IMR-90 (cell line): ENCODE results near the gene PGBD5. TPM values are rescaled to one million over a fixed set of nuclear protein-coding genes. Genes with fewer than 3 reads are reported as not detected.

Experiments
- ATAC-seq: fragments of 200-7000 bp; cut with Tn5 transposase; 2 replicates; pipeline ENCODE4 v1.9.1; 2020; ENCODE audit warnings: low read depth, mild to moderate bottlenecking, moderate library complexity
- BruUV-seq: library from RNA; stranded (reverse); fragments of 400-500 nt; replicated peaks from 2 replicates; lab custom pipeline; 2021; lab: Mats Ljungman, UMichigan
- CTCF ChIA-PET: fragments of 300-600 bp; formaldehyde crosslinking; extraction: SDS; loops from one replicate; lab custom pipeline; 2021; ENCODE audit warnings: antibody characterized with exemption; lab: Yijun Ruan, JAX
- POLR2A ChIA-PET: fragments of 300-600 bp; sonication (Branson Sonifier 250); formaldehyde crosslinking; loops from one replicate; lab custom pipeline; 2022; ENCODE audit warnings: antibody characterized with exemption; ENCODE audit not compliant: unreplicated experiment; lab: Charles Lee
- DNase-seq: peaks from one replicate; pipeline ENCODE4 v3.0.0; 2013
- H2AFZ ChIP-seq: replicated peaks from 2 replicates; pipeline ENCODE3; 2013; ENCODE audit warnings: low read length, mild to moderate bottlenecking; ENCODE audit not compliant: poor library complexity
- H2AK5ac ChIP-seq: 2 replicates; pipeline ENCODE4 v1.6.1; 2013; ENCODE audit warnings: low read depth, low read length, inconsistent platforms
- H2AK9ac ChIP-seq: replicated peaks from 2 replicates; pipeline ENCODE3; 2013; ENCODE audit warnings: mild to moderate bottlenecking, low read depth, low read length, moderate library complexity; ENCODE audit not compliant: poor library complexity
- H2BK120ac ChIP-seq: 2 replicates; pipeline ENCODE4 v1.6.1; 2013; ENCODE audit warnings: low read depth, low read length, inconsistent platforms
- H2BK15ac ChIP-seq: 3 replicates; pipeline ENCODE4 v1.6.1; 2013; ENCODE audit warnings: low read depth, low read length, inconsistent platforms
- H2BK20ac ChIP-seq: 2 replicates; pipeline ENCODE4 v1.6.1; 2013; ENCODE audit warnings: low read depth, mild to moderate bottlenecking, inconsistent platforms, low read length, moderate library complexity
- H2BK5ac ChIP-seq: 2 replicates; pipeline ENCODE4 v1.6.1; 2013; ENCODE audit warnings: mild to moderate bottlenecking, low read depth, low read length, inconsistent platforms; ENCODE audit not compliant: poor library complexity, severe bottlenecking
- H3K14ac ChIP-seq: replicated peaks from 2 replicates; pipeline ENCODE4 v1.6.1; 2013; ENCODE audit warnings: low read depth, low read length, inconsistent platforms
- H3K18ac ChIP-seq: 2 replicates; pipeline ENCODE4 v1.6.1; 2013; ENCODE audit warnings: low read depth, low read length, control low read depth
- H3K23ac ChIP-seq: 2 replicates; pipeline ENCODE4 v1.6.1; 2013; ENCODE audit warnings: low read depth, low read length, inconsistent platforms
- H3K27ac ChIP-seq: 2 replicates; pipeline ENCODE4 v1.5.1; 2013; ENCODE audit warnings: mild to moderate bottlenecking, control low read depth, low read length; ENCODE audit not compliant: insufficient read depth
- H3K27me3 ChIP-seq: 2 replicates; pipeline ENCODE4 v1.6.1; 2013; ENCODE audit warnings: low read length; ENCODE audit not compliant: control insufficient read depth, insufficient read depth
- H3K36me3 ChIP-seq: 2 replicates; pipeline ENCODE4 v1.6.1; 2013; ENCODE audit warnings: low read length, mixed read lengths; ENCODE audit not compliant: control insufficient read depth, insufficient read depth
- H3K4ac ChIP-seq: 2 replicates; pipeline ENCODE4 v1.6.1; 2013; ENCODE audit warnings: low read depth, low read length, inconsistent platforms
- H3K4me1 ChIP-seq: 2 replicates; pipeline ENCODE4 v1.6.1; 2013; ENCODE audit warnings: low read length, mixed read lengths; ENCODE audit not compliant: control insufficient read depth, insufficient read depth
- H3K4me2 ChIP-seq: 2 replicates; pipeline ENCODE4 v1.6.1; 2013; ENCODE audit warnings: low read depth, mild to moderate bottlenecking, control low read depth, low read length, moderate library complexity
- H3K4me3 ChIP-seq: 2 replicates; pipeline ENCODE4 v1.5.1; 2013; ENCODE audit warnings: low read depth, mild to moderate bottlenecking, control low read depth, low read length, moderate library complexity; ENCODE audit not compliant: insufficient read depth
- H3K56ac ChIP-seq: 2 replicates; pipeline ENCODE4 v1.6.1; 2013; ENCODE audit warnings: low read length, inconsistent platforms; ENCODE audit not compliant: insufficient read depth; ENCODE audit errors: extremely low read depth
- H3K79me1 ChIP-seq, 2 experiments: 2 replicates each; pipeline ENCODE4 v1.6.1; 2013; ENCODE audit warnings: low read length in 2 of 2, inconsistent platforms in 1 of 2, low read depth in 1 of 2
- H3K9ac ChIP-seq: 2 replicates; pipeline ENCODE4 v1.6.1; 2013; ENCODE audit warnings: low read depth, low read length, control low read depth
- H3K9me1 ChIP-seq: 2 replicates; pipeline ENCODE4 v1.6.1; 2013; ENCODE audit warnings: low read length, inconsistent platforms; ENCODE audit not compliant: insufficient read depth
- H3K9me3 ChIP-seq: 2 replicates; pipeline ENCODE4 v1.6.1; 2013; ENCODE audit warnings: low read length; ENCODE audit not compliant: control insufficient read depth, insufficient read depth
- H4K20me1 ChIP-seq: 2 replicates; pipeline ENCODE4 v1.6.1; 2013; ENCODE audit warnings: low read length, inconsistent platforms; ENCODE audit not compliant: insufficient read depth
- H4K5ac ChIP-seq: 2 replicates; pipeline ENCODE4 v1.6.1; 2013; ENCODE audit warnings: mild to moderate bottlenecking, low read depth, low read length, control low read depth
- H4K8ac ChIP-seq, 2 experiments: 2 replicates each; pipeline ENCODE4 v1.6.1; 2013; ENCODE audit warnings: low read depth in 2 of 2, low read length in 2 of 2, control low read depth in 1 of 2, inconsistent platforms in 1 of 2
- H4K91ac ChIP-seq: 2 replicates; pipeline ENCODE4 v1.6.1; 2013; ENCODE audit warnings: low read depth, low read length, inconsistent platforms; ENCODE audit not compliant: insufficient read depth
- MXI1 ChIP-seq: IDR thresholded peaks from 2 replicates; pipeline ENCODE4 v1.6.1; 2012; ENCODE audit warnings: low read depth, mild to moderate bottlenecking, low read length, moderate library complexity, borderline replicate concordance
- RCOR1 ChIP-seq: IDR thresholded peaks from 2 replicates; pipeline ENCODE4 v1.6.1; 2012; ENCODE audit warnings: mild to moderate bottlenecking, low read length, improper control_type of control experiment; ENCODE audit not compliant: insufficient replicate concordance
- SMC3 ChIP-seq: fragments of 150-350 bp; IDR thresholded peaks from 2 replicates; pipeline ENCODE4 v1.6.1; 2016; ENCODE audit warnings: low read depth, mild to moderate bottlenecking, antibody characterized with exemption, low read length, moderate library complexity
- dilution Hi-C: fragments of 300-500 bp; cut with HindIII; formaldehyde crosslinking; loops from one replicate; pipeline ENCODE4 v1.14.3; 2018; ENCODE audit warnings: low sequenced_read_pairs; ENCODE audit not compliant: unreplicated experiment
- in situ Hi-C: fragments of 300-500 bp; cut with MboI; formaldehyde crosslinking; loops from 3 replicates; pipeline ENCODE4 v1.14.3; 2019; ENCODE audit warnings: low sequenced_read_pairs, inconsistent platforms, mixed read lengths
- intact Hi-C: fragments of 100-400 bp; cut with micrococcal nuclease; formaldehyde crosslinking; loops from 2 replicates; pipeline ENCODE4 v1.10.0; 2022
- polyA plus RNA-seq, 3 experiments: library from polyadenylated mRNA; depleted of rRNA; stranded (reverse); fragments of >200 nt; gene quantifications; 2 replicates each; pipeline ENCODE4 v1.2.3, GENCODE V29; 2012; ENCODE audit warnings: low replicate concordance in 1 of 3
- total RNA-seq: library from RNA; depleted of rRNA; stranded (reverse); fragments of >200 nt; gene quantifications from 2 replicates; pipeline ENCODE4 v1.2.3, GENCODE V29; 2012
- TF ChIP-seq, protein P1 (sequence below): fragments of 150-350 bp; IDR thresholded peaks from 2 replicates; pipeline ENCODE4 v1.6.1; 2017; ENCODE audit warnings: mild to moderate bottlenecking, antibody characterized with exemption, low read length, low read depth

Gene PGBD5
- total and polyA plus RNA-seq, 2 of the 4 experiments (the other 2 are of a cell fraction) = 0.18 to 0.36 TPM

- Histone ChIP-seq H3K4me2 (no peak overlapping the region), H3K4me1 (no peaks in the 10 kb centered on the region), H3K18ac (no peak overlapping the region), H3K4me3 (no peak overlapping the region), H2AK9ac (no peak overlapping the region), H2AFZ (no peak overlapping the region), H3K27me3 (no peaks in the 10 kb centered on the region), H3K9me1 (no peaks in the 10 kb centered on the region), H3K36me3 (no peaks in the 10 kb centered on the region), H3K27ac (no peak overlapping the region), H3K23ac (no peak overlapping the region), H3K79me1 (no peaks in the 10 kb centered on the region), H4K8ac (no peak overlapping the region), H3K9ac (no peak overlapping the region), H4K91ac (no peak overlapping the region), H2BK120ac (no peak overlapping the region), H3K56ac (no peak overlapping the region), H2BK5ac (no peak overlapping the region), H2BK20ac (no peak overlapping the region), H3K9me3 (no peaks in the 10 kb centered on the region), H2BK15ac (no peak overlapping the region), H4K20me1 (no peaks in the 10 kb centered on the region), H3K14ac (no peak overlapping the region), H2AK5ac (no peak overlapping the region), H4K5ac (no peak overlapping the region), H3K4ac (no peak overlapping the region)
- dilution Hi-C loops (no loop called here), intact Hi-C loops (no loop called here), in situ Hi-C loops (no loop called here)
- ChIA-PET POLR2A (no interaction called here), CTCF (no interaction called here)
- DNase-seq (no peak), ATAC-seq (no peak)
- TF ChIP-seq MXI1 (no peak), RCOR1 (no peak), SMC3 (no peak)
- TF ChIP-seq, protein P1, sequence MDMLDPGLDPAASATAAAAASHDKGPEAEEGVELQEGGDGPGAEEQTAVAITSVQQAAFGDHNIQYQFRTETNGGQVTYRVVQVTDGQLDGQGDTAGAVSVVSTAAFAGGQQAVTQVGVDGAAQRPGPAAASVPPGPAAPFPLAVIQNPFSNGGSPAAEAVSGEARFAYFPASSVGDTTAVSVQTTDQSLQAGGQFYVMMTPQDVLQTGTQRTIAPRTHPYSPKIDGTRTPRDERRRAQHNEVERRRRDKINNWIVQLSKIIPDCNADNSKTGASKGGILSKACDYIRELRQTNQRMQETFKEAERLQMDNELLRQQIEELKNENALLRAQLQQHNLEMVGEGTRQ = no peak
- BruUV-seq = no TSS peak
These were observed 43.1 kb upstream of the PGBD5 start for GRCh38 chr1:230469271-230469670.
